ENCODE results near the gene C2orf78.
A peak's percentile ranks its signal among the peaks of the same experiment; 100 is the strongest.

C2orf78 gene

GRCh38 chr2:73837847-73838585 is 54.0 kb downstream of the C2orf78 start:
- no peak for DNase-seq (ENCODE audit: low read depth)

DNA sequence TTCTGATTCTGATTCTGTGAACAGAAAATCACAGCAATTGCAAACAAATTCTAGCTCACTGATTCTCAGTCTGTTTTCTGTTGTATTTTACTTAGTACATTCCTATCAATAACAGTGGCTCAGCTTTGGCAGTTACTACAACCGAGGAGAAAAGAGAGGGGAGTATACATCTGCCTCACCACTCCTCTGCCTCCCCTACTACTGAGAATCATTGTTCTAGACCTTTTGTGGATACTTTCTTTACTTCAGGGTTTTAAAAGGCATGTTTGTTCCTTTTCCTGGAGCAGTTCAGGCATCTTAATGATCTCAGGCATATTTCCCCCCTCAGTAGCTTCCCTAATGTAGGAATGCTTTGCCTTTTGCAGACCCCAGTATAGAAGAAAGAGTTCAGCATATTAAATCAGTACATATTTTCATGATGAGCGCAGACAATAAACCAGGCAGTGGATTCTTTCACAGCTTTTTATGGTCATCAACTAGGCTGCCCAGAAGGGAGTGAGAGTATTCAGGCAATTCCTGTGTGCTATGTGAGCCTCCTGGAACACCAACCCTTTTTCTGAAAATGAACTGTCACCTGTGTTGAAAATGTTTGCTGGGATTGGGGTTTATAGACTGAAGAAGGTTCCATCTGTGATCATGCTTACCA is 55.0 kb downstream of the C2orf78 start:
- no peak for DNase-seq (ENCODE audit: low read depth)

DNA sequence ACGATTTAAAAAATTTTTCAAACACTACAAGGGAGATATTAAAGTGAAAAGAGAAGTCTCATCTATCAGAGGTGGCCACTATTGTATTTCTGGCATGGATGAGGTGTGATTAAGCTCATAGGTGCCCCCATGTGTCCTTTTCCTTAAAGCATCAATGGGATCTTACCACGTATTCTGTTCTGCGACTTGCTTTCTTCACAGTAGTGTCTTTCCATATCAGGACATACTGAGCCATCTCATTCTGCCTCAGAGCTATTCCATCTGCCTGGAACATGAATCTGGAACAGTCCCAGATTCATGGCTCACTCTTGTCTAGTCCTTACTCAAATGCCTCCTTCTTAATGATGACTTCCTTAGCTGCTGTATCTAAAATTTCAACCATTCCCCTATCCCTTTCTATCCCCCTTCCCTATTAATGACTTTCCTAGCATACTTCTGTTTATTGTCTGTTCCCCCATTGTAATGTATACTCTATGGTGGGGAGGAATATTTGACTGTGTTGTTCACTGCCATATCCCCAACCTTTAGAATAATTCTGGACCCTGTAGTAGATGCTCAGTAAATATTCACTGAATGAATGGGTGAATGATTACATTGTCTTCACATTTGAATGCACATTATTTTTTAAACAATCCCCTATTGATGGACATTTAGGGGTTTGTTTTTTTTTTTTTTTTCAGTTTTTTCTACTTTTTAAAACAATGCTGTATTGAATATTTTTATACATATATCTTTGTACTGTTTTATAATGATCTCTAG is 55.8 kb downstream of the C2orf78 start:
- DNase-seq (ENCODE audit: low read depth) = no peak

- no peak for DNase-seq (ENCODE audit: low read depth)
Measured at GRCh38 chr2:73841912-73842738, 58.1 kb downstream of the C2orf78 start.

DNA sequence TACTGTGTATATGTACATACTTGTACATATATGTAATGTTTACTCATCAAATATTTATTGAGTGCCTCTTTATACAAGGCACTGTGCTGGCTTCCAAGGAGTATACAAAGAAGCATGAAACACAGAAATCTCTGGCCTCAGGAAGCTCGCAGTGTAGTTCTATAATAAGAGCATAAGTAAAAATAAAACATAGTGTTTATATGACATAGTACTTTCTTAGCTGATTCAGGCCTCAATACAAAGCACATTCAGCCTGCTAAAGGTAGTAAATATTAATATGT is 58.7 kb downstream of the C2orf78 start:
- no peak for DNase-seq (ENCODE audit: low read depth)

DNA sequence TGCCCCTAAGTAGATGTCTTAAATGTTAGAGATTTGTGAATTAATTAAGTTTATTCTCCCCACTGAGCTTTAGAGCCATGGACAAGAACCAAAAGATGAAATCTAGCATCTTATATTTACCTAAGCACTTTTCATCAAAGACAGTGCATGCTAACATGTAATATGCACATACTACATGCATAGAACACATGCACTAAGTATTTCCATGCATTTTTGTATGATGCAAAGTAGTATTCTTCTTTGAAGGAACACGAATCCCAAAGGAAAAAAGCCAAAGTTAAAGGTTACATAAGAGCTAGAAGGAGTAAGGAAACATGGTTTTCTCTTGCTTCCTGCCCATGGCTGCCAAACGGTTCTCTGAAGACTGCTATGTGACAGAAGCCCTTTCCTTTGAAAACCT is 60.1 kb downstream of the C2orf78 start:
- DNase-seq (ENCODE audit: low read depth) = no peak

DNA sequence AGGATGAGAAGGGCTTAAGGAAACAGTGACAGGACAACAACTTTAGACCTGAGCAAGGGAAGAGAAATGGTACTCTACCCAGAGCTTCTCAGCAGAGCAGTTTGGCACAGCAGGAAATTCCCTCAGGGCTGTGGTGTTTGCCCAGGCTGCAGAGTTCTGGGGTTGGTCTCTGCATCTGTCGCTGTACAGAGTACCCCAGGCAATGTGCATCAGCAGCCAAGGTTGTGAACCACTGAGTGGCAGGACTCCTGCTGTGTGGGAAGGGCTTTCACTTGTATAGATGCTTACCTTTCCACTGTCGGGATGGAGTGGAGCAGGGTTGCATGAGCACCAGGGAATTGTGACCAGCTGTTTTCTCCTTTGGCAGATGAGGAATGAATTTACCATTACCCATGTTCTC is 66.0 kb downstream of the C2orf78 start:
- no peak for DNase-seq (ENCODE audit: low read depth)

GRCh38 chr2:73851274-73851673 is 67.3 kb downstream of the C2orf78 start:
- DNase-seq (ENCODE audit: low read depth) = no peak

GRCh38 chr2:73852020-73852419 is 68.0 kb downstream of the C2orf78 start:
- peak; percentile 87 for DNase-seq (ENCODE audit: low read depth)

- no peak for DNase-seq (ENCODE audit: low read depth)
Measured at GRCh38 chr2:73855526-73855925, 71.5 kb downstream of the C2orf78 start.

DNA sequence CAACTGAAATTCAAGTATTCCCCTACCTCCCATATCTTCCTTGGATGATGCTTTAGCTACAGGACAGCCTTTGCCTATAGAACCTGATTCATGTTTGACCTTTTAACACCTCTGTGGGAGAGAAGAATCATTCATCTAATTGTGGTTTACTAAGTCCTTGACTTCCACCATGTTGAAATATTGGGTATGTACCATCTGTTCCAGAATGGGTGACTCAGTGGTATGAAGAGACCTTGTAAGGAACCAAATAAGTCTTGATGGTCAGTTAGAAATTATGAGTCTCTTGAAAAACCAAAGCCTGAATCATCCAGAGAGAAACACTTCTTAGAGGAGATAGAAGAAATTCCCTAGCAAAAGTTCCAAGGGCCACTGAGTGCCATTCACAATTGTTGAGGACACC is 72.2 kb downstream of the C2orf78 start:
- no peak for DNase-seq (ENCODE audit: low read depth)

DNA sequence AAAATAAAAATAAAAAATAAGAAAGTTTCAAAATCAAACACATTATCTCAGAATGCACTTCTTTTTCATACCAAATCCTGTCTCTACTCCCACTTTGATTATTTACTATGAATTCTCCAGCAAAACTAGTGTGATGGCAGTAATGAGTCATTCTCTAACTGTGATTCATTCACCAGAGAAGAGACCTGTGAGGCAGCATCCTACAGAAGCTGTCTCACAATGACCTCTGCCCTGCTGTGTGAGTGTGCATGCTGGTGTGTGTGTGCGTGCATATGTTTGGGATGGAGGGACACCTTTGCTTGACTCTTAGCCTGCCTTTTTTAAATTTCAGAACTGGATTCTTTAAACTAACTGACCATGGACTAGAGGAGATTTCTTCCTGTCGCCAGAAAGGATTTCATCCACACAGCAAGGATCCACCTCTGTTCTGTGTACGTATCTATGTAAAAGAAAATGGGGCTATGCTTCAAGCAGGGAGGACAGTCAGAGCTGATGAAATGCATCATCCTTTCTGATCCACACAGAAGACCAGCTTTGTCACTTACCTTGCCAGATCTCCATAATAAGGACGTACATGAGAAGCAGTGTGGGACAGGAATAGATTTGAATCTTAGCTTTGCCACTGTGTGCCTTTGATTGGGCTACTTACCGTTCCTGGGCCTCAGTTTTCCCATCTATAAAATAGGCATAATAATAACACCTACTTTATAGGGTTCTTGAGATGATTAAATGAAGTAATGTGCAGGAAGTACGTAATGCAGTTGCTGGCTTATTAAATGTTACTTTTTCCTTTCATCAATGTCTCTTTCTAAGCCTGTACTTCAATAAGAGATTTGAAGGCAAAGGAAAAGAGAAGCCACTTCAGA is 76.0 kb downstream of the C2orf78 start:
- DNase-seq (ENCODE audit: low read depth) = peak; percentile 48

DNA sequence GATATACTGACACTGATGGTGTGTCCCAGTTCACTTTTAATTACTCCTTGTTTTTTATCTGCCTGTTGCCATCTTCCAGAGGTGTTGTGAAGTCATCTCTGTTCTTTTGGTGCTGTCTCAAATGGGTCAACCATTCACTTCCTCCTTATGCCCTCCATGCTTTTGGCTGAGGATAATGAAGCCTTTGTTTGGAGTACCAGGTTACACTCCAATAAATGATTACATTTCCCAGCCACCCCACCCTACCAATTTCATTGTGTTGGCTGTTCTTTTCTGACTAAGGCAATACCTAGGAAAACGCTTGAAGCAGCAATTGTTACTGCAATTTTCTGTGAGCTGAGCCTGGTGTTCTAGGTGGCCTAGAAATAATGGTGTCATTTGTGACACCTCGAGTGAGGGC is 79.0 kb downstream of the C2orf78 start:
- no peak for DNase-seq (ENCODE audit: low read depth)

Measured in HS-27A (cell line).